LNCaP clone FGC (cell line): ENCODE results near the gene VPS33B.

Experiments used
- DNase-seq: peaks from one replicate; pipeline ENCODE4 v3.0.0-alpha.2; 2011; ENCODE audit warnings: low read depth
- H3K4me3 ChIP-seq: 2 replicates; pipeline ENCODE4 v1.5.1; 2011; ENCODE audit warnings: mild to moderate bottlenecking, low read depth, low read length, control low read depth
- TF ChIP-seq, protein P1 (sequence below): IDR thresholded peaks from 2 replicates; pipeline ENCODE4 v1.5.1; 2012; ENCODE audit warnings: mild to moderate bottlenecking; ENCODE audit not compliant: control insufficient read depth, insufficient read depth; ENCODE audit errors: extremely low read depth

VPS33B gene

DNA sequence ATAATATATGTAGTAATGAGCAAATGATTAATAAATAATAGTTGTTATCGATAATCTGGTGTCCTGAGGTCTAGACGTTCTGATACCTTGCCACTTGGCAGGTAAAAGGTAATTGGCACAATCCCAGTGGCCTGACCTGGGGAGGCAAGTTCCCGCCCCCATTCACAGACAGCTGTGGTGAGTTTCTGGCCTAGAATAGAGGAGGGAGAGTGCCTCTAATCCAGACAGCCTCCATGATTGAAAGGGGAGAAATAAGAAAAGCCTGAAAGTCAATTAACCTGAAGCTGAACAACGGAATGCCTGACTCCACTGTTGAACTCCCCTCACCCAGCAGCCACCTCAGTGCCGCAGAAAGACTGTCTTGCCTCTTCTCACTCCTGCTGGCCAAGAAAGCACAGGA, 39.6 kb upstream of the VPS33B start:
- no peak for DNase-seq
- TF ChIP-seq, protein P1, sequence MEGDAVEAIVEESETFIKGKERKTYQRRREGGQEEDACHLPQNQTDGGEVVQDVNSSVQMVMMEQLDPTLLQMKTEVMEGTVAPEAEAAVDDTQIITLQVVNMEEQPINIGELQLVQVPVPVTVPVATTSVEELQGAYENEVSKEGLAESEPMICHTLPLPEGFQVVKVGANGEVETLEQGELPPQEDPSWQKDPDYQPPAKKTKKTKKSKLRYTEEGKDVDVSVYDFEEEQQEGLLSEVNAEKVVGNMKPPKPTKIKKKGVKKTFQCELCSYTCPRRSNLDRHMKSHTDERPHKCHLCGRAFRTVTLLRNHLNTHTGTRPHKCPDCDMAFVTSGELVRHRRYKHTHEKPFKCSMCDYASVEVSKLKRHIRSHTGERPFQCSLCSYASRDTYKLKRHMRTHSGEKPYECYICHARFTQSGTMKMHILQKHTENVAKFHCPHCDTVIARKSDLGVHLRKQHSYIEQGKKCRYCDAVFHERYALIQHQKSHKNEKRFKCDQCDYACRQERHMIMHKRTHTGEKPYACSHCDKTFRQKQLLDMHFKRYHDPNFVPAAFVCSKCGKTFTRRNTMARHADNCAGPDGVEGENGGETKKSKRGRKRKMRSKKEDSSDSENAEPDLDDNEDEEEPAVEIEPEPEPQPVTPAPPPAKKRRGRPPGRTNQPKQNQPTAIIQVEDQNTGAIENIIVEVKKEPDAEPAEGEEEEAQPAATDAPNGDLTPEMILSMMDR, result no peak

GRCh38 chr15:91061230-91061629, 38.8 kb upstream of the VPS33B start:
- no peak for DNase-seq
- H3K4me3 ChIP-seq, result no peak overlapping the region
- TF ChIP-seq, protein P1, result no peak

More for the DNA sequence above, 39.6 kb upstream of the VPS33B start:
- no peak overlapping the region for H3K4me3 ChIP-seq

DNA sequence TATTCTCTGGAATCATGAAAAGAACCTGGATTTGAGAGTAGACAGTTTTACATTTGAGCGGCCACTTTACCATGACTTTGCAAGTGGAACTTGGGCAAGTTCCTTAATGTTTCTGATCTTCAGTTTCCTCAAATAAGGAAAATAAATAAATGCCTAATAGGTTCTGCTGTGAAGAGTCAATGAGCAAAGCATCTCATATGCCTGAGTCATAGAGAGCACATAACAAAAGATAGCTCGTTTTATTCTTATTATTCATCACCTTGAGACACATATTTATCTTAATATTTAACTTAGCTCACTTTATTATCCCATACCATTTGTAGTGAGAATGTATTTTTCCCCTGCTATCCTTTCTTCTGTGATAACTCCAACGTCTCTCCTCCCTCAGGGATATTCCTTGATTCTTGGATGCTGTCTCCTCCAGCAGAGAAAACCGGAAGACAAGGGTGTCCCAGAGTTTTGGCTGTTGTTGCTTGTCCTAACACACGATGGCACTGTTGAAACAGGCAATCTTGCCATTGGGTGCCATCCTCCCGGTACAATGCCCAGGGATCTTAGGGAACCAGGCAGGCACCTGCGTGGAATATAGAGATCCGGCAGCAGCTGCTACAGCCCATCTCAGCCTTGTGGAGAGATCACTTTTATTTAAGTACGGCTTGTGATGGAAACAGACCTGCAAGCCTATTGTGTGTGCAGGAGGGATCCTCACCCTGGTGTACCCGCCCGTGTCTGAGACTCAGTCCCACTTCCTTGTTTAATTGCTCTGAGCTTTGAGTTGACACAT, 33.3 kb upstream of the VPS33B start:
- peak; percentile 52 for DNase-seq
- TF ChIP-seq, protein P1, result peak; percentile 94
- H3K4me3 ChIP-seq, result no peak overlapping the region

DNA sequence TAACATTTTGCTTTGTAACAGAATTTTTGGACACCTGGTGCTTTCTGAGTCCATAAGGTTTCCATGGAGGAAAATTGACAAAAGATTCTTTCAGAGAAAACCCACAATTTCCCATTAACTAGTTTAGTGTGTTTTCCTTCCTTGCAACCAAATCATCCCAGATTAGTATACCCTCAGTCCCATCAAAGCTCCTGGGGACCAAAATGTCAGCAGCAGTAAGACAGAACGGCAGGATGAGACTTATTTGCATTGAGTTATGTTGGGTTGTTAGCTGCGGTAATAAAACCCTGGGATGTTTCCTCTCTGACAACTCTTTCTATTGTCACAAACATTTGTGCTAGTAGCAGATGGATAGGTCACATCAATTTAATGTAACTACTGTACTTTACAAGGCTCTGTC, 32.4 kb upstream of the VPS33B start:
- no peak overlapping the region for H3K4me3 ChIP-seq
- DNase-seq, result no peak
- TF ChIP-seq, protein P1, result no peak

GRCh38 chr15:91051248-91051647, 28.9 kb upstream of the VPS33B start:
- no peak for DNase-seq
- no peak overlapping the region for H3K4me3 ChIP-seq
- TF ChIP-seq, protein P1, result no peak

DNA sequence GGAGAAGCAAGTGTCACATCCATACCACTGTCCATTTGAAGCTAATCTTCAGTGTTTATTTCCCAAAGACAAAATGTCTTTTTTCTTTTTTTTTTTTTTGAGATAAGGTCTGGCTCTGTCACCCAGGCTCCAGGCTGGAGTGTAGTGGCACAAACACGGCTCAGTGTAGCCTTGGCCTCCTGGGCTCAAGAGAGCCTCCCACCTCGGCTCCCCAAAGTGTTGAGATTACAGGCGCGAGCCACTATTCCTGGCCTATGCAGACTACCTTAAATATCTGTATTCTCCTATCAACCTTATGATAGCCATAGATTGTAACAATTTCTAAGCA, 27.7 kb upstream of the VPS33B start:
- no peak overlapping the region for H3K4me3 ChIP-seq
- TF ChIP-seq, protein P1, result no peak
- no peak for DNase-seq
